ENCODE data around the gene TRAF3.

The TRAF3 gene

GRCh38 chr14:102736956-102737355 lies 40.3 kb upstream of the TRAF3 start:
- no peak for DNase-seq
- no peak overlapping the region for H3K27ac ChIP-seq (ENCODE audit: insufficient read depth, low read length, poor library complexity, severe bottlenecking)
- H3K27me3 ChIP-seq (replicated peaks; ENCODE audit: control insufficient read depth, insufficient read depth, low read length, poor library complexity, severe bottlenecking), result no peaks in the 10 kb centered on the region
- H3K9me3 ChIP-seq (ENCODE audit: control insufficient read depth, low read length), result peaks cover under 1% of the 10 kb centered on the region
- no peaks in the 10 kb centered on the region for H3K4me1 ChIP-seq (ENCODE audit: control insufficient read depth, insufficient read depth, low read length, poor library complexity, severe bottlenecking)
- no peak overlapping the region for H3K4me3 ChIP-seq (ENCODE audit: insufficient read depth, low read depth, low read length, poor library complexity, severe bottlenecking)
- no peaks in the 10 kb centered on the region for H3K36me3 ChIP-seq (ENCODE audit: control insufficient read depth, insufficient read depth, low read length)

- Histone ChIP-seq H3K27me3 (replicated peaks; ENCODE audit: control insufficient read depth, insufficient read depth, low read length, poor library complexity, severe bottlenecking) (no peaks in the 10 kb centered on the region), H3K9me3 (ENCODE audit: control insufficient read depth, low read length) (peaks cover 3% of the 10 kb centered on the region), H3K4me1 (ENCODE audit: control insufficient read depth, insufficient read depth, low read length, poor library complexity, severe bottlenecking) (no peaks in the 10 kb centered on the region), H3K36me3 (ENCODE audit: control insufficient read depth, insufficient read depth, low read length) (no peaks in the 10 kb centered on the region), H3K27ac (ENCODE audit: insufficient read depth, low read length, poor library complexity, severe bottlenecking) (no peak overlapping the region), H3K4me3 (ENCODE audit: insufficient read depth, low read depth, low read length, poor library complexity, severe bottlenecking) (no peak overlapping the region)
- DNase-seq, result no peak
Measured at GRCh38 chr14:102737402-102738372, 39.6 kb upstream of the TRAF3 start.

- no peaks in the 10 kb centered on the region for H3K27me3 ChIP-seq (replicated peaks; ENCODE audit: control insufficient read depth, insufficient read depth, low read length, poor library complexity, severe bottlenecking)
- DNase-seq, result no peak
- no peaks in the 10 kb centered on the region for H3K4me1 ChIP-seq (ENCODE audit: control insufficient read depth, insufficient read depth, low read length, poor library complexity, severe bottlenecking)
- peaks cover 3% of the 10 kb centered on the region for H3K9me3 ChIP-seq (ENCODE audit: control insufficient read depth, low read length)
- no peak overlapping the region for H3K4me3 ChIP-seq (ENCODE audit: insufficient read depth, low read depth, low read length, poor library complexity, severe bottlenecking)
- no peak overlapping the region for H3K27ac ChIP-seq (ENCODE audit: insufficient read depth, low read length, poor library complexity, severe bottlenecking)
- H3K36me3 ChIP-seq (ENCODE audit: control insufficient read depth, insufficient read depth, low read length), result no peaks in the 10 kb centered on the region
Measured at GRCh38 chr14:102738373-102739189, 38.7 kb upstream of the TRAF3 start.

- Histone ChIP-seq H3K4me1 (ENCODE audit: control insufficient read depth, insufficient read depth, low read length, poor library complexity, severe bottlenecking) (no peaks in the 10 kb centered on the region), H3K9me3 (ENCODE audit: control insufficient read depth, low read length) (peaks cover 3% of the 10 kb centered on the region), H3K27ac (ENCODE audit: insufficient read depth, low read length, poor library complexity, severe bottlenecking) (no peak overlapping the region), H3K36me3 (ENCODE audit: control insufficient read depth, insufficient read depth, low read length) (no peaks in the 10 kb centered on the region), H3K4me3 (ENCODE audit: insufficient read depth, low read depth, low read length, poor library complexity, severe bottlenecking) (no peak overlapping the region), H3K27me3 (replicated peaks; ENCODE audit: control insufficient read depth, insufficient read depth, low read length, poor library complexity, severe bottlenecking) (no peaks in the 10 kb centered on the region)
- DNase-seq, result no peak
Measured at GRCh38 chr14:102739190-102739469, 38.1 kb upstream of the TRAF3 start.

GRCh38 chr14:102746634-102747438 lies 30.4 kb upstream of the TRAF3 start:
- no peak for DNase-seq
- no peaks in the 10 kb centered on the region for H3K36me3 ChIP-seq (ENCODE audit: control insufficient read depth, insufficient read depth, low read length)
- peaks cover 3% of the 10 kb centered on the region for H3K9me3 ChIP-seq (ENCODE audit: control insufficient read depth, low read length)
- H3K4me1 ChIP-seq (ENCODE audit: control insufficient read depth, insufficient read depth, low read length, poor library complexity, severe bottlenecking), result no peaks in the 10 kb centered on the region
- H3K4me3 ChIP-seq (ENCODE audit: insufficient read depth, low read depth, low read length, poor library complexity, severe bottlenecking), result no peak overlapping the region
- no peaks in the 10 kb centered on the region for H3K27me3 ChIP-seq (replicated peaks; ENCODE audit: control insufficient read depth, insufficient read depth, low read length, poor library complexity, severe bottlenecking)
- no peak overlapping the region for H3K27ac ChIP-seq (ENCODE audit: insufficient read depth, low read length, poor library complexity, severe bottlenecking)

- H3K36me3 ChIP-seq (ENCODE audit: control insufficient read depth, insufficient read depth, low read length), result no peaks in the 10 kb centered on the region
- no peak overlapping the region for H3K27ac ChIP-seq (ENCODE audit: insufficient read depth, low read length, poor library complexity, severe bottlenecking)
- no peak overlapping the region for H3K4me3 ChIP-seq (ENCODE audit: insufficient read depth, low read depth, low read length, poor library complexity, severe bottlenecking)
- H3K9me3 ChIP-seq (ENCODE audit: control insufficient read depth, low read length), result no peaks in the 10 kb centered on the region
- DNase-seq, result no peak
- no peaks in the 10 kb centered on the region for H3K4me1 ChIP-seq (ENCODE audit: control insufficient read depth, insufficient read depth, low read length, poor library complexity, severe bottlenecking)
- no peaks in the 10 kb centered on the region for H3K27me3 ChIP-seq (replicated peaks; ENCODE audit: control insufficient read depth, insufficient read depth, low read length, poor library complexity, severe bottlenecking)
Measured at GRCh38 chr14:102748806-102749205, 28.4 kb upstream of the TRAF3 start.

GRCh38 chr14:102749393-102750305 lies 27.6 kb upstream of the TRAF3 start:
- Histone ChIP-seq H3K9me3 (ENCODE audit: control insufficient read depth, low read length) (no peaks in the 10 kb centered on the region), H3K4me3 (ENCODE audit: insufficient read depth, low read depth, low read length, poor library complexity, severe bottlenecking) (no peak overlapping the region), H3K36me3 (ENCODE audit: control insufficient read depth, insufficient read depth, low read length) (no peaks in the 10 kb centered on the region), H3K27ac (ENCODE audit: insufficient read depth, low read length, poor library complexity, severe bottlenecking) (no peak overlapping the region), H3K4me1 (ENCODE audit: control insufficient read depth, insufficient read depth, low read length, poor library complexity, severe bottlenecking) (no peaks in the 10 kb centered on the region), H3K27me3 (replicated peaks; ENCODE audit: control insufficient read depth, insufficient read depth, low read length, poor library complexity, severe bottlenecking) (no peaks in the 10 kb centered on the region)
- DNase-seq, result no peak

GRCh38 chr14:102750376-102750775 lies 26.9 kb upstream of the TRAF3 start:
- H3K4me3 ChIP-seq (ENCODE audit: insufficient read depth, low read depth, low read length, poor library complexity, severe bottlenecking), result no peak overlapping the region
- H3K4me1 ChIP-seq (ENCODE audit: control insufficient read depth, insufficient read depth, low read length, poor library complexity, severe bottlenecking), result no peaks in the 10 kb centered on the region
- no peak for DNase-seq
- H3K27ac ChIP-seq (ENCODE audit: insufficient read depth, low read length, poor library complexity, severe bottlenecking), result no peak overlapping the region
- no peaks in the 10 kb centered on the region for H3K27me3 ChIP-seq (replicated peaks; ENCODE audit: control insufficient read depth, insufficient read depth, low read length, poor library complexity, severe bottlenecking)
- H3K9me3 ChIP-seq (ENCODE audit: control insufficient read depth, low read length), result no peaks in the 10 kb centered on the region
- H3K36me3 ChIP-seq (ENCODE audit: control insufficient read depth, insufficient read depth, low read length), result no peaks in the 10 kb centered on the region

- no peaks in the 10 kb centered on the region for H3K36me3 ChIP-seq (ENCODE audit: control insufficient read depth, insufficient read depth, low read length)
- no peaks in the 10 kb centered on the region for H3K4me1 ChIP-seq (ENCODE audit: control insufficient read depth, insufficient read depth, low read length, poor library complexity, severe bottlenecking)
- no peak for DNase-seq
- H3K27ac ChIP-seq (ENCODE audit: insufficient read depth, low read length, poor library complexity, severe bottlenecking), result no peak overlapping the region
- H3K27me3 ChIP-seq (replicated peaks; ENCODE audit: control insufficient read depth, insufficient read depth, low read length, poor library complexity, severe bottlenecking), result no peaks in the 10 kb centered on the region
- no peak overlapping the region for H3K4me3 ChIP-seq (ENCODE audit: insufficient read depth, low read depth, low read length, poor library complexity, severe bottlenecking)
- H3K9me3 ChIP-seq (ENCODE audit: control insufficient read depth, low read length), result no peaks in the 10 kb centered on the region
Measured at GRCh38 chr14:102751088-102751487, 26.2 kb upstream of the TRAF3 start.

Data from effector memory CD4-positive, alpha-beta T cell (primary cell).